HG03432 (cell line): ENCODE data around the gene NEK11.
"Not testable (repeated sequence)": the region's sequence is repeated elsewhere in the genome, so short reads cannot be mapped to it uniquely, and the experiment has no call there.

Experiments used
- ATAC-seq: cut with Tn5 transposase; IDR thresholded peaks from one replicate; pipeline ENCODE4 v1.9.1; 2021; ENCODE audit warnings: mild to moderate bottlenecking, moderate library complexity; ENCODE audit not compliant: unreplicated experiment

Gene NEK11

GRCh38 chr3:131283862-131284261 is 257.2 kb downstream of the NEK11 start:
- ATAC-seq, result no peak

- no peak for ATAC-seq
These were observed 257.6 kb downstream of the NEK11 start for GRCh38 chr3:131284302-131284701.

- no peak for ATAC-seq
These were observed 258.8 kb downstream of the NEK11 start for GRCh38 chr3:131285456-131285855.

- ATAC-seq, result no peak
These were observed 273.2 kb downstream of the NEK11 start for GRCh38 chr3:131299836-131300235.

GRCh38 chr3:131303848-131304247 is 277.2 kb downstream of the NEK11 start:
- ATAC-seq, result no peak

- no peak for ATAC-seq
These were observed 278.2 kb downstream of the NEK11 start for GRCh38 chr3:131304890-131305289.

- no peak for ATAC-seq
These were observed 279.6 kb downstream of the NEK11 start for GRCh38 chr3:131306242-131306641.

- no peak for ATAC-seq
These were observed 287.6 kb downstream of the NEK11 start for GRCh38 chr3:131314318-131314717.

- ATAC-seq, result no peak
These were observed 288.5 kb downstream of the NEK11 start for GRCh38 chr3:131315162-131315561.

GRCh38 chr3:131317667-131318066 is 291.0 kb downstream of the NEK11 start:
- no peak for ATAC-seq

- no peak for ATAC-seq
These were observed 296.3 kb downstream of the NEK11 start for GRCh38 chr3:131323014-131323413.

- no peak for ATAC-seq
These were observed 297.1 kb downstream of the NEK11 start for GRCh38 chr3:131323792-131324191.

- ATAC-seq, result no peak
These were observed 298.2 kb downstream of the NEK11 start for GRCh38 chr3:131324923-131325322.

- ATAC-seq, result no peak
These were observed 299.6 kb downstream of the NEK11 start for GRCh38 chr3:131326307-131326706.

- ATAC-seq, result no peak
These were observed 302.0 kb downstream of the NEK11 start for GRCh38 chr3:131328721-131329120.

GRCh38 chr3:131329774-131330173 is 303.1 kb downstream of the NEK11 start:
- no peak for ATAC-seq

- ATAC-seq, result not testable (repeated sequence)
These were observed 304.9 kb downstream of the NEK11 start for GRCh38 chr3:131331456-131332085.

GRCh38 chr3:131338948-131339640 is 312.4 kb downstream of the NEK11 start:
- no peak for ATAC-seq

- ATAC-seq, result no peak
These were observed 315.1 kb downstream of the NEK11 start for GRCh38 chr3:131341761-131342160.

- no peak for ATAC-seq
These were observed 322.2 kb downstream of the NEK11 start for GRCh38 chr3:131348911-131349310.

- no peak for ATAC-seq
These were observed 322.8 kb downstream of the NEK11 start for GRCh38 chr3:131349454-131349853.

- no peak for ATAC-seq
These were observed 323.3 kb downstream of the NEK11 start for GRCh38 chr3:131349946-131350347.

GRCh38 chr3:131350506-131350905 is 323.8 kb downstream of the NEK11 start:
- no peak for ATAC-seq
